ENCODE results near the gene DPYSL3.

DPYSL3 gene

GRCh38 chr5:147483961-147484707 is 25.7 kb downstream of the DPYSL3 start:
- Histone ChIP-seq H3K4me1 (ENCODE audit: control insufficient read depth in 1 of 2, insufficient read depth in 2 of 2, low read length in 2 of 2) (peaks cover 17 to 29% of the 10 kb centered on the region in 2 donors), H3K9me3 (ENCODE audit: control insufficient read depth in 1 of 2, low read length in 2 of 2) (no peaks in the 10 kb centered on the region), H3K27me3 (ENCODE audit: low read depth, low read length) (no peaks in the 10 kb centered on the region), H3K4me3 (ENCODE audit: low read depth in 1 of 2, low read length in 2 of 2) (no peak overlapping the region), H3K27ac (ENCODE audit: low read length) (peak overlapping the region; percentile 96), H3K36me3 (ENCODE audit: control insufficient read depth in 1 of 2, insufficient read depth in 2 of 2, low read length in 2 of 2) (peaks cover 0 to 14% of the 10 kb centered on the region in 2 donors)

GRCh38 chr5:147483188-147483790 is 26.6 kb downstream of the DPYSL3 start:
- H3K27me3 ChIP-seq (ENCODE audit: low read depth, low read length) = no peaks in the 10 kb centered on the region
- no peaks in the 10 kb centered on the region for H3K9me3 ChIP-seq (ENCODE audit: control insufficient read depth in 1 of 2, low read length in 2 of 2)
- H3K4me3 ChIP-seq (ENCODE audit: low read depth in 1 of 2, low read length in 2 of 2) = no peak overlapping the region
- peak overlapping the region; percentile 96 for H3K27ac ChIP-seq (ENCODE audit: low read length)
- H3K36me3 ChIP-seq (ENCODE audit: control insufficient read depth in 1 of 2, insufficient read depth in 2 of 2, low read length in 2 of 2) = peaks cover 0 to 14% of the 10 kb centered on the region in 2 donors
- H3K4me1 ChIP-seq (ENCODE audit: control insufficient read depth in 1 of 2, insufficient read depth in 2 of 2, low read length in 2 of 2) = peaks cover 17 to 38% of the 10 kb centered on the region in 2 donors

GRCh38 chr5:147482706-147483180 is 27.1 kb downstream of the DPYSL3 start:
- peaks cover 0 to 14% of the 10 kb centered on the region in 2 donors for H3K36me3 ChIP-seq (ENCODE audit: control insufficient read depth in 1 of 2, insufficient read depth in 2 of 2, low read length in 2 of 2)
- H3K27ac ChIP-seq (ENCODE audit: low read length) = peak overlapping the region; percentile 96
- H3K9me3 ChIP-seq (ENCODE audit: control insufficient read depth in 1 of 2, low read length in 2 of 2) = no peaks in the 10 kb centered on the region
- H3K4me1 ChIP-seq (ENCODE audit: control insufficient read depth in 1 of 2, insufficient read depth in 2 of 2, low read length in 2 of 2) = peaks cover 17 to 41% of the 10 kb centered on the region in 2 donors
- H3K27me3 ChIP-seq (ENCODE audit: low read depth, low read length) = no peaks in the 10 kb centered on the region
- H3K4me3 ChIP-seq (ENCODE audit: low read depth in 1 of 2, low read length in 2 of 2) = no peak overlapping the region

GRCh38 chr5:147481874-147482705 is 27.8 kb downstream of the DPYSL3 start:
- Histone ChIP-seq H3K9me3 (ENCODE audit: control insufficient read depth in 1 of 2, low read length in 2 of 2) (no peaks in the 10 kb centered on the region), H3K27me3 (ENCODE audit: low read depth, low read length) (no peaks in the 10 kb centered on the region), H3K36me3 (ENCODE audit: control insufficient read depth in 1 of 2, insufficient read depth in 2 of 2, low read length in 2 of 2) (peaks cover 0 to 14% of the 10 kb centered on the region in 2 donors), H3K4me3 (ENCODE audit: low read depth in 1 of 2, low read length in 2 of 2) (no peak overlapping the region), H3K27ac (ENCODE audit: low read length) (peak overlapping the region; percentile 96), H3K4me1 (ENCODE audit: control insufficient read depth in 1 of 2, insufficient read depth in 2 of 2, low read length in 2 of 2) (peaks cover 17 to 41% of the 10 kb centered on the region in 2 donors)

GRCh38 chr5:147481376-147481775 is 28.5 kb downstream of the DPYSL3 start:
- H3K27ac ChIP-seq (ENCODE audit: low read length) = peak overlapping the region; percentile 24
- peaks cover 17 to 41% of the 10 kb centered on the region in 2 donors for H3K4me1 ChIP-seq (ENCODE audit: control insufficient read depth in 1 of 2, insufficient read depth in 2 of 2, low read length in 2 of 2)
- H3K36me3 ChIP-seq (ENCODE audit: control insufficient read depth in 1 of 2, insufficient read depth in 2 of 2, low read length in 2 of 2) = peaks cover 0 to 14% of the 10 kb centered on the region in 2 donors
- no peaks in the 10 kb centered on the region for H3K27me3 ChIP-seq (ENCODE audit: low read depth, low read length)
- no peak overlapping the region for H3K4me3 ChIP-seq (ENCODE audit: low read depth in 1 of 2, low read length in 2 of 2)
- H3K9me3 ChIP-seq (ENCODE audit: control insufficient read depth in 1 of 2, low read length in 2 of 2) = no peaks in the 10 kb centered on the region

GRCh38 chr5:147479949-147480348 is 29.9 kb downstream of the DPYSL3 start:
- Histone ChIP-seq H3K9me3 (ENCODE audit: control insufficient read depth in 1 of 2, low read length in 2 of 2) (no peaks in the 10 kb centered on the region), H3K36me3 (ENCODE audit: control insufficient read depth in 1 of 2, insufficient read depth in 2 of 2, low read length in 2 of 2) (peaks cover 0 to 14% of the 10 kb centered on the region in 2 donors), H3K4me3 (ENCODE audit: low read depth in 1 of 2, low read length in 2 of 2) (no peak overlapping the region), H3K27me3 (ENCODE audit: low read depth, low read length) (no peaks in the 10 kb centered on the region), H3K4me1 (ENCODE audit: control insufficient read depth in 1 of 2, insufficient read depth in 2 of 2, low read length in 2 of 2) (peaks cover 17 to 43% of the 10 kb centered on the region in 2 donors), H3K27ac (ENCODE audit: low read length) (peak overlapping the region; percentile 14)

GRCh38 chr5:147479444-147479843 is 30.4 kb downstream of the DPYSL3 start:
- H3K4me3 ChIP-seq (ENCODE audit: low read depth in 1 of 2, low read length in 2 of 2) = no peak overlapping the region
- H3K36me3 ChIP-seq (ENCODE audit: control insufficient read depth in 1 of 2, insufficient read depth in 2 of 2, low read length in 2 of 2) = peaks cover 0 to 10% of the 10 kb centered on the region in 2 donors
- no peaks in the 10 kb centered on the region for H3K27me3 ChIP-seq (ENCODE audit: low read depth, low read length)
- H3K4me1 ChIP-seq (ENCODE audit: control insufficient read depth in 1 of 2, insufficient read depth in 2 of 2, low read length in 2 of 2) = peaks cover 15 to 41% of the 10 kb centered on the region in 2 donors
- H3K9me3 ChIP-seq (ENCODE audit: control insufficient read depth in 1 of 2, low read length in 2 of 2) = no peaks in the 10 kb centered on the region
- peak overlapping the region; percentile 1 for H3K27ac ChIP-seq (ENCODE audit: low read length)

- Histone ChIP-seq H3K4me3 (ENCODE audit: low read depth in 1 of 2, low read length in 2 of 2) (no peak overlapping the region), H3K27me3 (ENCODE audit: low read depth, low read length) (no peaks in the 10 kb centered on the region), H3K9me3 (ENCODE audit: control insufficient read depth in 1 of 2, low read length in 2 of 2) (no peaks in the 10 kb centered on the region), H3K27ac (ENCODE audit: low read length) (no peak overlapping the region), H3K4me1 (ENCODE audit: control insufficient read depth in 1 of 2, insufficient read depth in 2 of 2, low read length in 2 of 2) (peaks cover 0 to 25% of the 10 kb centered on the region in 2 donors), H3K36me3 (ENCODE audit: control insufficient read depth in 1 of 2, insufficient read depth in 2 of 2, low read length in 2 of 2) (no peaks in the 10 kb centered on the region)
Observed at GRCh38 chr5:147474140-147474539, 35.7 kb downstream of the DPYSL3 start.

GRCh38 chr5:147472664-147473475 is 37.0 kb downstream of the DPYSL3 start:
- no peaks in the 10 kb centered on the region for H3K27me3 ChIP-seq (ENCODE audit: low read depth, low read length)
- no peaks in the 10 kb centered on the region for H3K36me3 ChIP-seq (ENCODE audit: control insufficient read depth in 1 of 2, insufficient read depth in 2 of 2, low read length in 2 of 2)
- H3K9me3 ChIP-seq (ENCODE audit: control insufficient read depth in 1 of 2, low read length in 2 of 2) = no peaks in the 10 kb centered on the region
- H3K4me1 ChIP-seq (ENCODE audit: control insufficient read depth in 1 of 2, insufficient read depth in 2 of 2, low read length in 2 of 2) = peaks cover 0 to 14% of the 10 kb centered on the region in 2 donors
- no peak overlapping the region for H3K4me3 ChIP-seq (ENCODE audit: low read depth in 1 of 2, low read length in 2 of 2)
- no peak overlapping the region for H3K27ac ChIP-seq (ENCODE audit: low read length)

- Histone ChIP-seq H3K36me3 (ENCODE audit: control insufficient read depth in 1 of 2, insufficient read depth in 2 of 2, low read length in 2 of 2) (no peaks in the 10 kb centered on the region), H3K27ac (ENCODE audit: low read length) (no peak overlapping the region), H3K4me3 (ENCODE audit: low read depth in 1 of 2, low read length in 2 of 2) (no peak overlapping the region), H3K4me1 (ENCODE audit: control insufficient read depth in 1 of 2, insufficient read depth in 2 of 2, low read length in 2 of 2) (peaks cover 0 to 6% of the 10 kb centered on the region in 2 donors), H3K27me3 (ENCODE audit: low read depth, low read length) (no peaks in the 10 kb centered on the region), H3K9me3 (ENCODE audit: control insufficient read depth in 1 of 2, low read length in 2 of 2) (no peaks in the 10 kb centered on the region)
Observed at GRCh38 chr5:147467973-147468508, 41.8 kb downstream of the DPYSL3 start.
